Glutamatergic neuron (in vitro differentiated cells): ENCODE data around the gene AOC3. TPM values are rescaled to one million over a fixed set of nuclear protein-coding genes. Genes with fewer than 3 reads are reported as not detected.
"Not testable (repeated sequence)": the region's sequence is repeated elsewhere in the genome, so short reads cannot be mapped to it uniquely, and the experiment has no call there.

Experiments
- DNase-seq: peaks from one replicate; pipeline ENCODE4 v3.0.0; 2022
- H3K27ac Mint-ChIP-seq: one replicate; pipeline ENCODE4 v1.8.0; 2020; ENCODE audit warnings: mild to moderate bottlenecking, mixed read lengths, inconsistent platforms; ENCODE audit not compliant: unreplicated experiment
- H3K27me3 Mint-ChIP-seq: one replicate; pipeline ENCODE4 v1.8.0; 2020; ENCODE audit warnings: mild to moderate bottlenecking, moderate library complexity, mixed read lengths, inconsistent platforms; ENCODE audit not compliant: unreplicated experiment
- H3K36me3 Mint-ChIP-seq: one replicate; pipeline ENCODE4 v1.8.0; 2020; ENCODE audit warnings: mild to moderate bottlenecking, mixed read lengths, inconsistent platforms; ENCODE audit not compliant: unreplicated experiment
- H3K4me1 Mint-ChIP-seq: one replicate; pipeline ENCODE4 v1.8.0; 2020; ENCODE audit warnings: mild to moderate bottlenecking, low read depth, mixed read lengths, inconsistent platforms; ENCODE audit not compliant: unreplicated experiment
- H3K4me3 Mint-ChIP-seq: one replicate; pipeline ENCODE4 v1.8.0; 2020; ENCODE audit warnings: mild to moderate bottlenecking, mixed read lengths, inconsistent platforms; ENCODE audit not compliant: unreplicated experiment
- H3K9me3 Mint-ChIP-seq: one replicate; pipeline ENCODE4 v1.8.0; 2020; ENCODE audit warnings: mild to moderate bottlenecking, moderate library complexity, mixed read lengths, inconsistent platforms; ENCODE audit not compliant: unreplicated experiment
- total RNA-seq: library from RNA; stranded (reverse); fragmentation: NEBNext Ultra II Directional; extraction: Animal tissue kit (Norgen Biotek cat#: 25700); gene quantifications from one replicate; pipeline ENCODE4 v1.2.1, GENCODE V29; 2021; ENCODE audit not compliant: unreplicated experiment
- TF ChIP-seq, protein P1 (sequence below): fragments of 200-600 bp; sonication (generic); IDR thresholded peaks from one replicate; pipeline ENCODE4 v1.5.0; 2021; ENCODE audit not compliant: partially characterized antibody, unreplicated experiment

Gene AOC3
- total RNA-seq, 1 donor from 2014 or later = 2.0 TPM

DNA sequence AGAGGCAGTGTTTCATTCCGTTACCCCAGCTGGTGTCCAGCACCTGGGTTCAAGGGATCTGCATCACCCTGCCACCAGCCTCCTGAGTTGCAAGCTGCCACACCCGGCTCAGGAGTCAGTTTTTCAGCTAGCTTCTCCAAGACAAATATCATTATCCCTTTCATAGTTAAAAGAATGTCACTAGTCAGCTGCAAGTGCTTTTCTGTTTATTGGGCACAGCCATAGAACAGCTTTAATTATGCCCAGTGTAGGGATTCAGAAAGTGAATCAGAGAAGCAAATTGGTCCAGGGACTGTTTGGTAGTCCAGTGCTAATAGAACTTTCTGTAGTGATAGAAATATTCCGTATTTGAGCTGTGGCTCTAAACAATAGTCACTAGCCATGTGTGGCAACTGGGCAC is 2.9 kb upstream of the AOC3 start:
- Mint-ChIP-seq H3K4me1 (no peaks in the 10 kb centered on the region), H3K4me3 (no peak overlapping the region), H3K27me3 (peaks cover 2% of the 10 kb centered on the region), H3K27ac (no peak overlapping the region), H3K36me3 (no peaks in the 10 kb centered on the region), H3K9me3 (no peaks in the 10 kb centered on the region)
- no peak for DNase-seq
- TF ChIP-seq, protein P1, sequence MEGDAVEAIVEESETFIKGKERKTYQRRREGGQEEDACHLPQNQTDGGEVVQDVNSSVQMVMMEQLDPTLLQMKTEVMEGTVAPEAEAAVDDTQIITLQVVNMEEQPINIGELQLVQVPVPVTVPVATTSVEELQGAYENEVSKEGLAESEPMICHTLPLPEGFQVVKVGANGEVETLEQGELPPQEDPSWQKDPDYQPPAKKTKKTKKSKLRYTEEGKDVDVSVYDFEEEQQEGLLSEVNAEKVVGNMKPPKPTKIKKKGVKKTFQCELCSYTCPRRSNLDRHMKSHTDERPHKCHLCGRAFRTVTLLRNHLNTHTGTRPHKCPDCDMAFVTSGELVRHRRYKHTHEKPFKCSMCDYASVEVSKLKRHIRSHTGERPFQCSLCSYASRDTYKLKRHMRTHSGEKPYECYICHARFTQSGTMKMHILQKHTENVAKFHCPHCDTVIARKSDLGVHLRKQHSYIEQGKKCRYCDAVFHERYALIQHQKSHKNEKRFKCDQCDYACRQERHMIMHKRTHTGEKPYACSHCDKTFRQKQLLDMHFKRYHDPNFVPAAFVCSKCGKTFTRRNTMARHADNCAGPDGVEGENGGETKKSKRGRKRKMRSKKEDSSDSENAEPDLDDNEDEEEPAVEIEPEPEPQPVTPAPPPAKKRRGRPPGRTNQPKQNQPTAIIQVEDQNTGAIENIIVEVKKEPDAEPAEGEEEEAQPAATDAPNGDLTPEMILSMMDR = no peak

- TF ChIP-seq, protein P1 = no peak
These were observed 2.0 kb upstream of the AOC3 start for GRCh38 chr17:42849031-42849430.

GRCh38 chr17:42849451-42850181 is 1.4 kb upstream of the AOC3 start:
- H3K27ac Mint-ChIP-seq = no peak overlapping the region

More at GRCh38 chr17:42849031-42849430, 2.0 kb upstream of the AOC3 start:
- H3K27me3 Mint-ChIP-seq = peaks cover 2% of the 10 kb centered on the region
- H3K9me3 Mint-ChIP-seq = no peaks in the 10 kb centered on the region
- H3K36me3 Mint-ChIP-seq = no peaks in the 10 kb centered on the region
- H3K4me3 Mint-ChIP-seq = no peak overlapping the region
- DNase-seq = no peak
- H3K27ac Mint-ChIP-seq = no peak overlapping the region
- no peaks in the 10 kb centered on the region for H3K4me1 Mint-ChIP-seq

DNA sequence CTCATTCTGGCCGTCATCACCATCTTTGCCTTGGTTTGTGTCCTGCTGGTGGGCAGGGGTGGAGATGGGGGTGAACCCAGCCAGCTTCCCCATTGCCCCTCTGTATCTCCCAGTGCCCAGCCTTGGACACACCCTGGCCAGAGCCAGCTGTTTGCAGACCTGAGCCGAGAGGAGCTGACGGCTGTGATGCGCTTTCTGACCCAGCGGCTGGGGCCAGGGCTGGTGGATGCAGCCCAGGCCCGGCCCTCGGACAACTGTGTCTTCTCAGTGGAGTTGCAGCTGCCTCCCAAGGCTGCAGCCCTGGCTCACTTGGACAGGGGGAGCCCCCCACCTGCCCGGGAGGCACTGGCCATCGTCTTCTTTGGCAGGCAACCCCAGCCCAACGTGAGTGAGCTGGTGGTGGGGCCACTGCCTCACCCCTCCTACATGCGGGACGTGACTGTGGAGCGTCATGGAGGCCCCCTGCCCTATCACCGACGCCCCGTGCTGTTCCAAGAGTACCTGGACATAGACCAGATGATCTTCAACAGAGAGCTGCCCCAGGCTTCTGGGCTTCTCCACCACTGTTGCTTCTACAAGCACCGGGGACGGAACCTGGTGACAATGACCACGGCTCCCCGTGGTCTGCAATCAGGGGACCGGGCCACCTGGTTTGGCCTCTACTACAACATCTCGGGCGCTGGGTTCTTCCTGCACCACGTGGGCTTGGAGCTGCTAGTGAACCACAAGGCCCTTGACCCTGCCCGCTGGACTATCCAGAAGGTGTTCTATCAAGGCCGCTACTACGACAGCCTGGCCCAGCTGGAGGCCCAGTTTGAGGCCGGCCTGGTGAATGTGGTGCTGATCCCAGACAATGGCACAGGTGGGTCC is 607 bp downstream of the AOC3 start:
- DNase-seq, H3K9me3 Mint-ChIP-seq, H3K4me1 Mint-ChIP-seq, H3K36me3 Mint-ChIP-seq, H3K27ac Mint-ChIP-seq, H3K4me3 Mint-ChIP-seq, H3K27me3 Mint-ChIP-seq: not testable (repeated sequence)

More at GRCh38 chr17:42849451-42850181, 1.4 kb upstream of the AOC3 start:
- TF ChIP-seq, protein P1 = no peak
- no peak for DNase-seq
- Mint-ChIP-seq H3K9me3 (no peaks in the 10 kb centered on the region), H3K4me1 (no peaks in the 10 kb centered on the region), H3K36me3 (no peaks in the 10 kb centered on the region), H3K27me3 (peaks cover 2% of the 10 kb centered on the region), H3K4me3 (no peak overlapping the region)

DNA sequence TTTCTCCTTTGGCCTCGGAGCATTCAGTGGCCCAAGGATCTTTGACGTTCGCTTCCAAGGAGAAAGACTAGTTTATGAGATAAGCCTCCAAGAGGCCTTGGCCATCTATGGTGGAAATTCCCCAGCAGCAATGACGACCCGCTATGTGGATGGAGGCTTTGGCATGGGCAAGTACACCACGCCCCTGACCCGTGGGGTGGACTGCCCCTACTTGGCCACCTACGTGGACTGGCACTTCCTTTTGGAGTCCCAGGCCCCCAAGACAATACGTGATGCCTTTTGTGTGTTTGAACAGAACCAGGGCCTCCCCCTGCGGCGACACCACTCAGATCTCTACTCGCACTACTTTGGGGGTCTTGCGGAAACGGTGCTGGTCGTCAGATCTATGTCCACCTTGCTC is 1.4 kb downstream of the AOC3 start:
- DNase-seq = no peak
- Mint-ChIP-seq H3K36me3 (no peaks in the 10 kb centered on the region), H3K27me3 (peaks cover 2% of the 10 kb centered on the region), H3K27ac (no peak overlapping the region), H3K4me3 (no peak overlapping the region), H3K4me1 (peaks cover 4% of the 10 kb centered on the region), H3K9me3 (peaks cover 3% of the 10 kb centered on the region)
- TF ChIP-seq, protein P1 = no peak
